Esophagus muscularis mucosa (tissue), 4 donors: Measurements from ENCODE around the gene ARAP3.

Experiments used
- CTCF ChIP-seq, 3 experiments: fragments of 200-600 bp in 2 of 3; fragments of 450-650 bp in 1 of 3; sonication (generic) in 2 of 3; IDR thresholded peaks; one replicate each; pipeline ENCODE4 v1.5.1; 2017 to 2019; ENCODE audit warnings: antibody characterized with exemption in 3 of 3, mild to moderate bottlenecking in 2 of 3, moderate library complexity in 1 of 3
- EP300 ChIP-seq: sonication (generic); formaldehyde crosslinking; IDR thresholded peaks from one replicate; pipeline ENCODE4 v1.6.1; 2017; ENCODE audit warnings: antibody characterized with exemption
- POLR2A ChIP-seq: fragments of 450-650 bp; IDR thresholded peaks from one replicate; pipeline ENCODE4 v1.6.1; 2017; ENCODE audit warnings: antibody characterized with exemption, moderate library complexity, mild to moderate bottlenecking, low read depth
- POLR2AphosphoS5 ChIP-seq, 2 donors: sonication (generic); formaldehyde crosslinking; IDR thresholded peaks; one replicate each; pipeline ENCODE4 v1.6.1; 2017; ENCODE audit warnings: antibody characterized with exemption in 2 of 2

GRCh38 chr5:141697586-141697985 lies 15.6 kb upstream of the ARAP3 start:
- TF ChIP-seq CTCF (IDR thresholded peaks at IDR 0.05) (no peak), POLR2AphosphoS5 (IDR thresholded peaks at IDR 0.05) (no peak), POLR2A (no peak), EP300 (no peak)
